Progenitor cell of endocrine pancreas (in vitro differentiated cells): Measurements from ENCODE around the gene CCDC33. TPM values are rescaled to one million over a fixed set of nuclear protein-coding genes. Genes with fewer than 3 reads are reported as not detected.
"Not testable (repeated sequence)": the region's sequence is repeated elsewhere in the genome, so short reads cannot be mapped to it uniquely, and the experiment has no call there.

Source experiments
- DNase-seq: peaks from one replicate; pipeline ENCODE4 v3.0.0; 2021; ENCODE audit warnings: low spot score; ENCODE audit not compliant: unreplicated experiment
- H3K27ac Mint-ChIP-seq: 2 replicates; pipeline ENCODE4 v1.8.0; 2021; ENCODE audit warnings: mild to moderate bottlenecking, moderate library complexity, mixed read lengths
- H3K27me3 Mint-ChIP-seq: 2 replicates; pipeline ENCODE4 v1.8.0; 2021; ENCODE audit warnings: mixed read lengths
- H3K36me3 Mint-ChIP-seq: 2 replicates; pipeline ENCODE4 v1.8.0; 2022; ENCODE audit warnings: mixed read lengths; ENCODE audit not compliant: insufficient read depth
- H3K4me1 Mint-ChIP-seq: 2 replicates; pipeline ENCODE4 v1.8.0; 2021; ENCODE audit warnings: low read depth, mixed read lengths
- H3K4me3 Mint-ChIP-seq: 2 replicates; pipeline ENCODE4 v1.8.0; 2021; ENCODE audit warnings: low read depth, mild to moderate bottlenecking, moderate library complexity, mixed read lengths
- H3K9me3 Mint-ChIP-seq: 2 replicates; pipeline ENCODE4 v1.8.0; 2021; ENCODE audit warnings: low read depth, mixed read lengths
- total RNA-seq: library from RNA; stranded (reverse); gene quantifications from 2 replicates; pipeline ENCODE4 v1.2.1, GENCODE V29; 2021
- TF ChIP-seq, protein P1 (sequence below): fragments of 200-600 bp; sonication (generic); IDR thresholded peaks from one replicate; pipeline ENCODE4 v1.5.0; 2021; ENCODE audit warnings: antibody characterized with exemption, mild to moderate bottlenecking; ENCODE audit not compliant: unreplicated experiment

The CCDC33 gene
- total RNA-seq, 1 donor from 2014 or later = 0.84 TPM

GRCh38 chr15:74352393-74352910, 116.3 kb downstream of the CCDC33 start:
- no peak for DNase-seq
- peaks cover 2% of the 10 kb centered on the region for H3K36me3 Mint-ChIP-seq
- peaks cover 14% of the 10 kb centered on the region for H3K27me3 Mint-ChIP-seq
- TF ChIP-seq, protein P1, sequence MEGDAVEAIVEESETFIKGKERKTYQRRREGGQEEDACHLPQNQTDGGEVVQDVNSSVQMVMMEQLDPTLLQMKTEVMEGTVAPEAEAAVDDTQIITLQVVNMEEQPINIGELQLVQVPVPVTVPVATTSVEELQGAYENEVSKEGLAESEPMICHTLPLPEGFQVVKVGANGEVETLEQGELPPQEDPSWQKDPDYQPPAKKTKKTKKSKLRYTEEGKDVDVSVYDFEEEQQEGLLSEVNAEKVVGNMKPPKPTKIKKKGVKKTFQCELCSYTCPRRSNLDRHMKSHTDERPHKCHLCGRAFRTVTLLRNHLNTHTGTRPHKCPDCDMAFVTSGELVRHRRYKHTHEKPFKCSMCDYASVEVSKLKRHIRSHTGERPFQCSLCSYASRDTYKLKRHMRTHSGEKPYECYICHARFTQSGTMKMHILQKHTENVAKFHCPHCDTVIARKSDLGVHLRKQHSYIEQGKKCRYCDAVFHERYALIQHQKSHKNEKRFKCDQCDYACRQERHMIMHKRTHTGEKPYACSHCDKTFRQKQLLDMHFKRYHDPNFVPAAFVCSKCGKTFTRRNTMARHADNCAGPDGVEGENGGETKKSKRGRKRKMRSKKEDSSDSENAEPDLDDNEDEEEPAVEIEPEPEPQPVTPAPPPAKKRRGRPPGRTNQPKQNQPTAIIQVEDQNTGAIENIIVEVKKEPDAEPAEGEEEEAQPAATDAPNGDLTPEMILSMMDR = no peak
- no peak overlapping the region for H3K4me3 Mint-ChIP-seq
- H3K27ac Mint-ChIP-seq = peak overlapping the region; percentile 50
- H3K9me3 Mint-ChIP-seq = peaks cover 17% of the 10 kb centered on the region
- H3K4me1 Mint-ChIP-seq = no peaks in the 10 kb centered on the region

DNA sequence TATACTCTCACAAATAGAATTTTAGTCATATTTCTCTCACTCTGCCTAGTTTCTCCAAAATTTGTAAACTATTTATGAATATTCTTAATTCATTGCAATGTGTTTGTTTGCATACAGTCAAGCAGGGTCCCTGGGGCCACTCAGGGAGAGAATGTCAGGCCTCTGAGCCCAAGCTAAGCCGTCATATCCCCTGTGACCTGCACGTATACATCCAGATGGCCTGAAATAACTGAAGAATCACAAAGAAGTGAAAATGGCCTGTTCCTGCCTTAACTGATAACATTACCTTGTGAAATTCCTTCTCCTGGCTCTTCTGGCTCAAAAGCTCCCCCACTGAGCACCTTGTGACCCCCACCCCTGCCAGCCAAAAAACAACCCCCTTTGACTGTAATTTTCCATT, 117.9 kb downstream of the CCDC33 start:
- Mint-ChIP-seq H3K27me3 (peaks cover 12% of the 10 kb centered on the region), H3K9me3 (peaks cover 17% of the 10 kb centered on the region)
- H3K36me3 Mint-ChIP-seq, H3K4me1 Mint-ChIP-seq, DNase-seq, H3K4me3 Mint-ChIP-seq, H3K27ac Mint-ChIP-seq: not testable (repeated sequence)

DNA sequence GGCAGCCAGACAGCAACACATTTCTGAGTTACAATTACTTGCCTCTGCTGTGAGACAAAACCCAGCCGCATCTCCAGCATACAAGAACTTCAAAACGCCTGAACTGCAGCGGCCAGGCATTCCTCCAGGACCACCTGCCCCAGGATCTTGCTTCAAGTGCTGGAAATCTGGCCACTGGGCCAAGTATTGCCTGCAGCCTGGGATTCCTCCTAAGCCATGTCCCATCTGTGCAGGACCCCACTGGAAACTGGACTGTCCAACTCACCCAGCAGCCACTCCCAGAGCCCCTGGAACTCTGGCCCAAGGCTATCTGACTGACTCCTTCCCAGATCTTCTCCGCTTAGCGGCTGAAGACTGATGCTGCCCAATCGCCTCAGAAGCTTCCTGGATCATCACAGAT, 119.9 kb downstream of the CCDC33 start:
- H3K4me1 Mint-ChIP-seq, H3K36me3 Mint-ChIP-seq, DNase-seq, H3K4me3 Mint-ChIP-seq, H3K27ac Mint-ChIP-seq, H3K27me3 Mint-ChIP-seq: not testable (repeated sequence)
- H3K9me3 Mint-ChIP-seq = peaks cover 17% of the 10 kb centered on the region

- DNase-seq, H3K36me3 Mint-ChIP-seq, H3K4me1 Mint-ChIP-seq, H3K27ac Mint-ChIP-seq, H3K4me3 Mint-ChIP-seq: not testable (repeated sequence)
- Mint-ChIP-seq H3K9me3 (peaks cover 17% of the 10 kb centered on the region), H3K27me3 (peaks cover 12% of the 10 kb centered on the region)
These were observed 121.4 kb downstream of the CCDC33 start for GRCh38 chr15:74357514-74357913.

GRCh38 chr15:74359376-74359775, 123.2 kb downstream of the CCDC33 start:
- not testable (repeated sequence) for DNase-seq, H3K4me3 Mint-ChIP-seq, H3K9me3 Mint-ChIP-seq, H3K4me1 Mint-ChIP-seq, H3K27ac Mint-ChIP-seq, H3K36me3 Mint-ChIP-seq
- peaks cover 19% of the 10 kb centered on the region for H3K27me3 Mint-ChIP-seq

DNA sequence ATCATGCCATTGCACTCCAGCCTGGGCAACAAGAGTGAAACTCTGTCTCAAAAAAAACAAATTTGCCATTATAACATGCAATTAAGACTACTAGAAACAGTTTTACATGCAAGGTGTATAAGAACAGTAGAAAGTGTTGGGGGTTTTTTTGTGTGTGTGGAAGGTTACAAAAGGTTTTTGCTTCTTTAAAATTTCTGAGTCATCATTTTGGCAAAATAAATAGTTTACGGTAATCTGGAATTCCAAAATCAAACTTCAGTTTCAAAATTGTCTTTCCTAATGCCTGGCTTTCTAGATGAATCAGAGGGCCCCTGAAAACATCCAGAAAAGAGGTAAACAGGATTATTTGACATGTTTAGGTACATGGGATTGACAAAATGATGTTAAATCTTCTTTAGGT, 124.7 kb downstream of the CCDC33 start:
- not testable (repeated sequence) for H3K4me3 Mint-ChIP-seq, H3K4me1 Mint-ChIP-seq, H3K27ac Mint-ChIP-seq, DNase-seq, H3K9me3 Mint-ChIP-seq, H3K36me3 Mint-ChIP-seq
- peaks cover 15% of the 10 kb centered on the region for H3K27me3 Mint-ChIP-seq

- Mint-ChIP-seq H3K27ac (no peak overlapping the region), H3K9me3 (no peaks in the 10 kb centered on the region), H3K27me3 (peaks cover 15% of the 10 kb centered on the region), H3K4me1 (peaks cover 3% of the 10 kb centered on the region), H3K4me3 (no peak overlapping the region), H3K36me3 (no peaks in the 10 kb centered on the region)
- TF ChIP-seq, protein P1 = no peak
- no peak for DNase-seq
These were observed 126.4 kb downstream of the CCDC33 start for GRCh38 chr15:74362482-74362881.

GRCh38 chr15:74364936-74365597, 128.9 kb downstream of the CCDC33 start:
- no peaks in the 10 kb centered on the region for H3K9me3 Mint-ChIP-seq
- peak overlapping the region; percentile 89 for H3K27ac Mint-ChIP-seq
- TF ChIP-seq, protein P1 = no peak

More at GRCh38 chr15:74364936-74365597, 128.9 kb downstream of the CCDC33 start:
- Mint-ChIP-seq H3K27me3 (peaks cover 18% of the 10 kb centered on the region), H3K4me3 (peak overlapping the region; percentile 75), H3K4me1 (peaks cover 9% of the 10 kb centered on the region), H3K36me3 (no peaks in the 10 kb centered on the region)
- no peak for DNase-seq
